ENCODE data around the gene ATL2. TPM values are rescaled to one million over a fixed set of nuclear protein-coding genes. Genes with fewer than 3 reads are reported as not detected.
A peak's percentile ranks its signal among the peaks of the same experiment; 100 is the strongest.

Gene ATL2
- total RNA-seq, 1 donor from 2014 or later, result 55.8 TPM

DNA sequence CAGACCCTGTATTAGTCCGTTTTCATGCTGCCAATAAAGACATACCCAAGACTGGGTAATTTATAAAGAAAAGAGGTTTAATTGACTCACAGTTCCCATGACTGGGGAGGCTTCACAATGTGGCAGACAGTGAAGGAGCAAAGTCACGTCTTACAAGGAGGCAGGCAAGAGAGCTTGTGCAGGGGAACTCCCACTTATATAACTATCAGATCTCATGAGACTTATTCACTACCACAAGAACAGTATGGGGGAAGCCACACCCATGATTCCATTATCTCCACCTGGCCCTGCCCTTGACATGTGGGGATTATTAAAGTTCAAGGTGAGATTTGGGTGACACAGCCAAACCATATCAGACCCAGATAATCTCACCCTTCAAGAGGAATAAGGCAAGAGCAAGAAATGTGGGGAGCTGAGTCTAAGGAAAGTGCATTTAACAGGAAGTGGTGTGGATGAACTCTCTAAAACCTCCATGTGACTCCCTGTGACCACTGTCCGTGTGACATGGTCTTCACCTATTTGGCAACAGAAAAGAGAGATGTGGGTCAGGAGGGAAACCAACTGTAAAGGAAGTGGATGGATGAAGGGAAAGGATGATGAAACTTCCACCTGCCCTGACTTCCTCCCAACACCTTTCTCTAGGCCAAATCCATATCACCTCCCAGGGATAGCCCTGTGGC is 110.6 kb downstream of the ATL2 start:
- no peak overlapping the region for H3K27ac ChIP-seq (ENCODE audit: low read depth, low read length)

DNA sequence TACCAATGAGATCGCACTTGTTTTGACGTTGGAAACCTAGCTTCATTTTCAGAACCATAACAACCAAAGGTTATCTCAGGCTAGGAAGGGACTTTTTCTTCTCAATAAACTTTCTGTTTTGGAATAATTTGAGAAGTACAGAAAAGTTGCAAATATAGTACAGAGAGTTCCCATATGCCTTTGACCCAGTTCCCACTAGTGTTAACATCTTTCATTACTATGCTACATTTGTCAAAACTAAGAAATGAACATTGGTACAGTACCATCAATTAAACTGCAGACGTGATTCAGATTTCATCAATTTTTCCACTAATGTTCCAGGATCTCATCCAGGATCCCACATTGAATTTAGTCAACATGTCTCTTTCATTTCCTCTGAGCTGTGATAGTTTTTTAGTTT is 111.6 kb downstream of the ATL2 start:
- Histone ChIP-seq H3K9ac (ENCODE audit: low read depth in 1 of 3, low read length in 3 of 3) (no peak overlapping the region), H3K36me3 (ENCODE audit: control insufficient read depth in 3 of 3, insufficient read depth in 3 of 3, low read length in 3 of 3) (no peaks in the 10 kb centered on the region), H3K4me3 (ENCODE audit: low read length in 3 of 3) (no peak overlapping the region), H3K27ac (ENCODE audit: low read depth, low read length) (no peak overlapping the region), H3K4me1 (ENCODE audit: control insufficient read depth in 3 of 3, insufficient read depth in 3 of 3, low read length in 3 of 3) (no peaks in the 10 kb centered on the region), H3K9me3 (ENCODE audit: control insufficient read depth in 3 of 3, low read length in 3 of 3) (no peaks in the 10 kb centered on the region), H3K27me3 (ENCODE audit: control insufficient read depth in 3 of 3, insufficient read depth in 3 of 3, low read length in 3 of 3) (no peaks in the 10 kb centered on the region)

More for the DNA sequence above, 110.6 kb downstream of the ATL2 start:
- H3K9me3 ChIP-seq (ENCODE audit: control insufficient read depth in 3 of 3, low read length in 3 of 3), result no peaks in the 10 kb centered on the region
- no peak overlapping the region for H3K9ac ChIP-seq (ENCODE audit: low read depth in 1 of 3, low read length in 3 of 3)
- no peak overlapping the region for H3K4me3 ChIP-seq (ENCODE audit: low read length in 3 of 3)
- no peaks in the 10 kb centered on the region for H3K36me3 ChIP-seq (ENCODE audit: control insufficient read depth in 3 of 3, insufficient read depth in 3 of 3, low read length in 3 of 3)
- no peaks in the 10 kb centered on the region for H3K4me1 ChIP-seq (ENCODE audit: control insufficient read depth in 3 of 3, insufficient read depth in 3 of 3, low read length in 3 of 3)
- no peaks in the 10 kb centered on the region for H3K27me3 ChIP-seq (ENCODE audit: control insufficient read depth in 3 of 3, insufficient read depth in 3 of 3, low read length in 3 of 3)

DNA sequence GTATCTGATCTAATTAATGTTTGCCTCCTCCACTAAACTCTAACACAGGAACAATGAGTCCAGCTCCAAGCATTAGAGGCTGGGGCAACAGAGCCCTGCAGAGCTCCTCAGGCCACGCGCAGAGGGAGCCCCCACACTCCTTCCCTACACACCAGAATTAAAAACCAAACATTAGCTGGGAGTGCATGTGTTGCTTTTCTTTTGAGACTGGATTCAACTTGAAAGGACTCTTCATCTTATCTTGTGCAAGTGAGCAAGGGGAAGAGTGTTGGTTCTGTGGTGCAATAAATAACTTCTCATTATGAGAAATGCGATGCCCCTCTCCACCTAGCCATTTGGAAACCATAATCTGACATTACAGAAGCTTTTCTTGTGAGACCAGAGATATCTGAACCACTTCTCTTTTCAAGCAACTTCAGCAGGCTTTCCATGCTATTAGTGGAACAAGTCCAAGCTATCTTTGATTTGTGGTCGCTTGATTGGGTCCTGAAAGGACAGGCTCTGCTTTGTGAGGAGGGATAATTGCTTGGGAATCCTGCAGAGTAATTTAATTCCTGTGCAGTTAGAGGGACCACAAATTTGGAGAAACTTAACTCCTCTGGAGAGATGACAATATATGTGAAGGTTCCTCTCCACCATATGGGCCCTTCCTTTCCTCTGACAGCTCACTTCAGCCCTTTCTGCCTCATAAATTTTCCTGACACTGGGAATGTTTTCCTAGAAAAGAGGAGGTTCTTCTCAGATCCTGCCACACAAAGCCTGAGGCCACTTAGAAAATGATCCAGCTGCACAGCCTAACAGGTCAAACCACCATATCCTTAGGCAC is 112.5 kb downstream of the ATL2 start:
- no peak overlapping the region for H3K4me3 ChIP-seq (ENCODE audit: low read length in 3 of 3)
- H3K9me3 ChIP-seq (ENCODE audit: control insufficient read depth in 3 of 3, low read length in 3 of 3), result no peaks in the 10 kb centered on the region
- no peak overlapping the region for H3K27ac ChIP-seq (ENCODE audit: low read depth, low read length)
- H3K27me3 ChIP-seq (ENCODE audit: control insufficient read depth in 3 of 3, insufficient read depth in 3 of 3, low read length in 3 of 3), result no peaks in the 10 kb centered on the region
- H3K36me3 ChIP-seq (ENCODE audit: control insufficient read depth in 3 of 3, insufficient read depth in 3 of 3, low read length in 3 of 3), result no peaks in the 10 kb centered on the region
- H3K9ac ChIP-seq (ENCODE audit: low read depth in 1 of 3, low read length in 3 of 3), result no peak overlapping the region
- no peaks in the 10 kb centered on the region for H3K4me1 ChIP-seq (ENCODE audit: control insufficient read depth in 3 of 3, insufficient read depth in 3 of 3, low read length in 3 of 3)

DNA sequence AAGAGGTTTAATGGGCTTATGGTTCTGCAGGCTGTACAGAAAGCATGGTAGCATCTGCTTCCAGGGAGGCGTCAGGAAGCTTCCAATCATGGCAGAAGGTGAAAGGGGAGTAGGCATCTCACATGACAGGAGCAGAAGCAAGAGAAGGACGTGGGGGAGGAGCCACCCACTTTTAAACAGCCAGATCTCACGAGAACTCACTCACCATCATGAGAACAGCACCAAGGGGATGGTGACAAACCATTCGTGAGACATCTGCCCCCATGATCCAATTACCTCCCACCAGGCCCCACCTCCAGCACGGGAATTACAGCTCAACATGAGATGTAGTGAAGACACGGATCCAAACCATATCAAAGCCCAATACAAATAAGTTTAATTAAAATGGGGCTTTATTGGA is 113.8 kb downstream of the ATL2 start:
- Histone ChIP-seq H3K27ac (ENCODE audit: low read depth, low read length) (no peak overlapping the region), H3K9ac (ENCODE audit: low read depth in 1 of 3, low read length in 3 of 3) (no peak overlapping the region)

DNA sequence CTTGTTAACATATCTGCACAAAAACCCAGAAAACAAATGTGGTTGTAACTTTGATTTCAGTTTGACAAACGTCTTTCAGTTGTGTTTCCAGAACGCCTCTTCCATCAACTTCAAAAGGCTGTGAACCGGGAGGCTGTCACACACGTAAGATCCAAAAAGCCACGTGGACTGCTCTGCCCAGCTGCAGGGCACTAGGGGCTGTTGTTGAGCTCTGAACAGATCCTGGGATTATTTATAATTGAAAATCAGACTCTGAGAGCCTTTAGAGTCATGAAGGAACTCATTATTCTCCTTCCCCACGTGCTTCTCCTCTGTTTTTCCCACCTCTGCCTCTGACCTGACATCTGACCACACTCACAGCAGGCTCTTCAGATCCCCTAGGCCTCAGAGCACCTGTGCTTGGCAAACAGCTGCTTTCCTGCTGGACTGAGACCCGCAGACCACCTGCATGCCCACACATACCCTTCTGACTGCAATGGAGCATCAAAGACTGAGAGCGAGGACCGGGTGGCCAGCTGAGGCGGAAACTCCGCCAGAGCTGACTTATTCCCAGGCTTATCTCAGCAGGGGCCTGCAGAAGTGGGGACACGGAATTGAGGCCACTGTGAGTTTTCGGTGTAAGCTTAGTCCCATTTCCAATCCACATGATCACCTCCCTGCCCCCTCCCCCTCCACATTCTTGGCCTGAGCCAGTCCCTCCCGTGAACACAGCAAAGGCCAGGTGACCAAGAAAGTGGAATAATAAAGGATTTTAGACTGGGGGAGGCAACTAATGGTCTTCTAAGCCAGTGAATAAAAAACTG is 114.8 kb downstream of the ATL2 start:
- no peaks in the 10 kb centered on the region for H3K4me1 ChIP-seq (ENCODE audit: control insufficient read depth in 3 of 3, insufficient read depth in 3 of 3, low read length in 3 of 3)
- no peaks in the 10 kb centered on the region for H3K27me3 ChIP-seq (ENCODE audit: control insufficient read depth in 3 of 3, insufficient read depth in 3 of 3, low read length in 3 of 3)
- no peak overlapping the region for H3K4me3 ChIP-seq (ENCODE audit: low read length in 3 of 3)
- no peak overlapping the region for H3K9ac ChIP-seq (ENCODE audit: low read depth in 1 of 3, low read length in 3 of 3)
- H3K9me3 ChIP-seq (ENCODE audit: control insufficient read depth in 3 of 3, low read length in 3 of 3), result no peaks in the 10 kb centered on the region
- no peaks in the 10 kb centered on the region for H3K36me3 ChIP-seq (ENCODE audit: control insufficient read depth in 3 of 3, insufficient read depth in 3 of 3, low read length in 3 of 3)
- no peak overlapping the region for H3K27ac ChIP-seq (ENCODE audit: low read depth, low read length)

More for the DNA sequence above, 113.8 kb downstream of the ATL2 start:
- no peaks in the 10 kb centered on the region for H3K4me1 ChIP-seq (ENCODE audit: control insufficient read depth in 3 of 3, insufficient read depth in 3 of 3, low read length in 3 of 3)
- no peaks in the 10 kb centered on the region for H3K36me3 ChIP-seq (ENCODE audit: control insufficient read depth in 3 of 3, insufficient read depth in 3 of 3, low read length in 3 of 3)
- H3K27me3 ChIP-seq (ENCODE audit: control insufficient read depth in 3 of 3, insufficient read depth in 3 of 3, low read length in 3 of 3), result no peaks in the 10 kb centered on the region
- no peak overlapping the region for H3K4me3 ChIP-seq (ENCODE audit: low read length in 3 of 3)
- no peaks in the 10 kb centered on the region for H3K9me3 ChIP-seq (ENCODE audit: control insufficient read depth in 3 of 3, low read length in 3 of 3)

DNA sequence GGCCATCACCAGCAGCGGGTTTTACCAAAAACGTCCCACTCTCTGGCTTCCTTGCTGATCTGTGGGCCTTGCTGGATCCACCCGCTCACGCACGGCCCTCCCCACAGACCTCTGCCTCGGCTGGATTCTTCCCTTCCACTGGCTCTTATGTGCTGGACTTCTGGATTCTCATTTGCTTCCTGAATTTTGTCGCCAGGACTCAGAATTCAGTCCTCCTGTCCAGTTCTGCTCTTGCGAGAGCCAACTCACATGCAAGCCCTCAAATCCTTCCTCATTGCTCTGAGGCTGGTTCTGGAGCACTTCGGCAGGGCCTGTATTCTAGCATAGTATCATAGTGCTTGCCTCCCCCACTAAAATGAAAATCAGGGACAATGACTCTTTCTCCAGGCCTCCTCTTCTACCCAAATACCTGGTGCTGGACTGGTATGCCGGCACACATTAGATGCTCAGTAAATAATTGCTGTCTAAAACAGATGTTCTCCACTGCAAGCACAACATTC is 115.5 kb downstream of the ATL2 start:
- Histone ChIP-seq H3K27ac (ENCODE audit: low read depth, low read length) (no peak overlapping the region), H3K4me1 (ENCODE audit: control insufficient read depth in 3 of 3, insufficient read depth in 3 of 3, low read length in 3 of 3) (no peaks in the 10 kb centered on the region), H3K27me3 (ENCODE audit: control insufficient read depth in 3 of 3, insufficient read depth in 3 of 3, low read length in 3 of 3) (no peaks in the 10 kb centered on the region), H3K36me3 (ENCODE audit: control insufficient read depth in 3 of 3, insufficient read depth in 3 of 3, low read length in 3 of 3) (no peaks in the 10 kb centered on the region), H3K9ac (ENCODE audit: low read depth in 1 of 3, low read length in 3 of 3) (no peak overlapping the region), H3K4me3 (ENCODE audit: low read length in 3 of 3) (no peak overlapping the region), H3K9me3 (ENCODE audit: control insufficient read depth in 3 of 3, low read length in 3 of 3) (no peaks in the 10 kb centered on the region)

DNA sequence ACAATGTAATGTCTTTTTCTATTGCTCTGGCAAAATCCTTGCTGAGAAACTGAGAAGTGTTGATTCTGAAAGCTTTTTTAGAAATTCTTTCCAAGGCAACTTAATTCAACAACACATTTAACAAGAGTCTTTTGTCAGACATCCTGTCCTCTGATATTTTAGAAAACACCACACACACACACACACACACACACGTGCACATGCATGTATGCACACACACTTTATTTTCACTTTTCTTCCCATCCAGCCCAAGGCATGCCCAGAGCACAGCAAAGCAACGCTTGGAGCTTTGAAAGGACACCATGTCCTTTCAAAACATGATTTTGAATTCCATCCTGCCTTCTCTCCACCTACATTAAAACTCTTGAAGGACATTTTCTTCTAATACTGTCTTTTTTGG is 116.1 kb downstream of the ATL2 start:
- Histone ChIP-seq H3K27ac (ENCODE audit: low read depth, low read length) (no peak overlapping the region), H3K9me3 (ENCODE audit: control insufficient read depth in 3 of 3, low read length in 3 of 3) (no peaks in the 10 kb centered on the region), H3K4me3 (ENCODE audit: low read length in 3 of 3) (no peak overlapping the region), H3K27me3 (ENCODE audit: control insufficient read depth in 3 of 3, insufficient read depth in 3 of 3, low read length in 3 of 3) (no peaks in the 10 kb centered on the region), H3K36me3 (ENCODE audit: control insufficient read depth in 3 of 3, insufficient read depth in 3 of 3, low read length in 3 of 3) (no peaks in the 10 kb centered on the region), H3K4me1 (ENCODE audit: control insufficient read depth in 3 of 3, insufficient read depth in 3 of 3, low read length in 3 of 3) (no peaks in the 10 kb centered on the region), H3K9ac (ENCODE audit: low read depth in 1 of 3, low read length in 3 of 3) (no peak overlapping the region)

DNA sequence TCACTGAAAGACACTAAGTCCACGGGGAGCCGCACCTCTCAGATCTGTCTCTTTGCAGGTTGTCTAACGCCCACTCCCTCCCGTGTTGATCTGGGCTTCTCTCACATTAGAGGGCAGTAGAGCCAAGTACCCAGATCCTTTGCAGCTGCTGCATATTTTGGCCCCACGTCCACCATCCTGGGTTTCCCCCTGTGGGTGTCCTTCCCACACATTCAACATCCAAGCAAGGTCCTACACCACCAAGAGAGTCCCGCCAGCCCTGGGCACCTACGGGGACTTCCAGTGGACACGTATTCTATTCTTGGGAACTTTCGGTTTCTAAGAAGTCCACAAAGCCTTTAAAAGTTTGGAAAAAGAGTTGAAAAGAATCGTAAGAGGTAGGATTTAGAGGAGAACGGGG is 116.6 kb downstream of the ATL2 start:
- H3K9ac ChIP-seq (ENCODE audit: low read depth in 1 of 3, low read length in 3 of 3), result peak overlapping the region in 1 of 3 donors; percentile 45
- H3K36me3 ChIP-seq (ENCODE audit: control insufficient read depth in 3 of 3, insufficient read depth in 3 of 3, low read length in 3 of 3), result no peaks in the 10 kb centered on the region
- H3K27ac ChIP-seq (ENCODE audit: low read depth, low read length), result no peak overlapping the region
- H3K4me1 ChIP-seq (ENCODE audit: control insufficient read depth in 3 of 3, insufficient read depth in 3 of 3, low read length in 3 of 3), result no peaks in the 10 kb centered on the region
- no peaks in the 10 kb centered on the region for H3K27me3 ChIP-seq (ENCODE audit: control insufficient read depth in 3 of 3, insufficient read depth in 3 of 3, low read length in 3 of 3)
- H3K9me3 ChIP-seq (ENCODE audit: control insufficient read depth in 3 of 3, low read length in 3 of 3), result no peaks in the 10 kb centered on the region
- peak overlapping the region in 2 of 3 donors; percentile 32 to 49 for H3K4me3 ChIP-seq (ENCODE audit: low read length in 3 of 3)

DNA sequence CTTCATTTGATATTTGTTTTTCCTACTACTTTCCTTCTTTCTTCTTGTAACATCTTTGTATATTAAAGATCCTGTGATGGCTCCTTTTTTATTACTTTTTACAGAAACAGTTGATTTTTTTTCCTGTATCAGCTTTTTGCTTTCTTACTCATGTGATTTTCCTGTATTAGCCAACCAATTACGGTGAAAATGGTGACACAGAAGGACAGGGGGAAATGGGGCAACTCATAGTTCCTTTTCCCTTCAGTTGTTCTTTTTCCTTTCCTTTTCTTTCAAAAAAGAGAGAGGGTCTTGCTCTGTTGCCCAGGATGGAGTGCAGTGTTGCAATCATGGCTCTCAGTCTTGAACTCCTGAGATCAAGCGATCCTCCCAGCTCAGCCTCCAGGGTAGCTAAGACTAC is 117.8 kb downstream of the ATL2 start:
- no peaks in the 10 kb centered on the region for H3K36me3 ChIP-seq (ENCODE audit: control insufficient read depth in 3 of 3, insufficient read depth in 3 of 3, low read length in 3 of 3)
- no peak overlapping the region for H3K4me3 ChIP-seq (ENCODE audit: low read length in 3 of 3)
- H3K4me1 ChIP-seq (ENCODE audit: control insufficient read depth in 3 of 3, insufficient read depth in 3 of 3, low read length in 3 of 3), result no peaks in the 10 kb centered on the region
- H3K9me3 ChIP-seq (ENCODE audit: control insufficient read depth in 3 of 3, low read length in 3 of 3), result no peaks in the 10 kb centered on the region
- H3K27me3 ChIP-seq (ENCODE audit: control insufficient read depth in 3 of 3, insufficient read depth in 3 of 3, low read length in 3 of 3), result no peaks in the 10 kb centered on the region
- H3K27ac ChIP-seq (ENCODE audit: low read depth, low read length), result no peak overlapping the region
- no peak overlapping the region for H3K9ac ChIP-seq (ENCODE audit: low read depth in 1 of 3, low read length in 3 of 3)

Measured in skeletal muscle tissue (tissue), 4 donors.